SU-DHL-6 (cell line): ENCODE data around the gene FAP.

Experiments
- CTCF ChIP-seq: fragments of 200-600 bp; sonication (generic); IDR thresholded peaks from one replicate; pipeline ENCODE4 v1.5.1; 2017; ENCODE audit warnings: antibody characterized with exemption, mild to moderate bottlenecking, low read length, moderate library complexity; ENCODE audit not compliant: insufficient read depth, poor library complexity, severe bottlenecking
- EZH2phosphoT487 ChIP-seq: fragments of 200-600 bp; sonication (generic), shearing (Covaris generic); conservative IDR thresholded peaks from 2 replicates; pipeline ENCODE4 v1.6.1; 2018; ENCODE audit warnings: mild to moderate bottlenecking, antibody characterized with exemption, low read length, moderate library complexity, mixed read lengths

GRCh38 chr2:162254236-162254871, 11.1 kb upstream of the FAP start:
- TF ChIP-seq CTCF (no peak), EZH2phosphoT487 (no peak)
